Smooth muscle cell (in vitro differentiated cells): ENCODE results near the gene CNOT8. TPM values are rescaled to one million over a fixed set of nuclear protein-coding genes. Genes with fewer than 3 reads are reported as not detected.

Source experiments
- DNase-seq: peaks from one replicate; lab custom pipeline; 2025; ENCODE audit not compliant: unreplicated experiment; lab: John Stamatoyannopoulos, UW
- H2AFZ ChIP-seq: fragments of 200-600 bp; sonication (generic); 2 replicates; pipeline ENCODE4 v1.6.0; 2016; ENCODE audit warnings: antibody characterized with exemption, low read depth, mild to moderate bottlenecking
- H3F3A ChIP-seq: fragments of 200-600 bp; sonication (generic); 2 replicates; pipeline ENCODE4 v1.6.0; 2017; ENCODE audit warnings: antibody characterized with exemption, low read depth
- H3K27ac ChIP-seq: fragments of 200-600 bp; sonication (generic); 2 replicates; pipeline ENCODE4 v1.5.1; 2016; ENCODE audit warnings: low read depth, mild to moderate bottlenecking
- H3K27me3 ChIP-seq: fragments of 200-600 bp; sonication (generic); 2 replicates; pipeline ENCODE4 v1.6.1; 2016; ENCODE audit warnings: low read depth, mild to moderate bottlenecking
- H3K36me3 ChIP-seq: fragments of 200-600 bp; sonication (generic); 2 replicates; pipeline ENCODE4 v1.5.1; 2016; ENCODE audit warnings: low read depth
- H3K4me1 ChIP-seq: fragments of 200-600 bp; sonication (generic); 2 replicates; pipeline ENCODE4 v1.5.1; 2016; ENCODE audit warnings: low read depth
- H3K4me2 ChIP-seq: fragments of 200-600 bp; sonication (generic); 2 replicates; pipeline ENCODE4 v1.6.0; 2016; ENCODE audit warnings: mild to moderate bottlenecking
- H3K4me3 ChIP-seq: fragments of 200-600 bp; sonication (generic); 2 replicates; pipeline ENCODE4 v1.5.1; 2016; ENCODE audit warnings: mild to moderate bottlenecking
- H3K79me2 ChIP-seq: fragments of 200-600 bp; sonication (generic); 2 replicates; pipeline ENCODE4 v1.6.0; 2016; ENCODE audit warnings: low read depth, mild to moderate bottlenecking
- H3K9ac ChIP-seq: fragments of 200-600 bp; sonication (generic); 2 replicates; pipeline ENCODE4 v1.6.0; 2016; ENCODE audit warnings: low read depth
- H3K9me3 ChIP-seq: fragments of 200-600 bp; sonication (generic); replicated peaks from 2 replicates; pipeline ENCODE4 v1.5.1; 2016; ENCODE audit warnings: low read depth
- H4K20me1 ChIP-seq: fragments of 200-600 bp; sonication (generic); 2 replicates; pipeline ENCODE4 v1.6.0; 2016; ENCODE audit warnings: low read depth
- WGBS: methylation state at CpG from one replicate; pipeline ENCODE4 v1.1.7; 2016; ENCODE audit warnings: low lambda C conversion rate; 5-methylcytosine and 5-hydroxymethylcytosine counted together
- microRNA counts: library from miRNA; unstranded; fragments of <30 nt; microRNA quantifications from one replicate; lab custom pipeline; 2016
- microRNA-seq: library from miRNA; unstranded; fragments of <30 nt; microRNA quantifications from one replicate; pipeline ENCODE4, GENCODE V29; 2016; ENCODE audit warnings: borderline number of aligned reads
- polyA plus RNA-seq: library from polyadenylated mRNA; unstranded; fragments of >200 nt; fragmentation: Nextera tagmentation; extraction: Ambion mirVana; gene quantifications from 2 replicates; pipeline ENCODE4 v1.2.1, GENCODE V29; 2016
- small RNA-seq: library from RNA; depleted of rRNA; stranded (forward); fragments of <200 nt; gene quantifications from one replicate; pipeline ENCODE3, GENCODE V24; 2014
- total RNA-seq: library from RNA; depleted of rRNA; stranded (reverse); fragments of >200 nt; gene quantifications from 2 replicates; pipeline ENCODE4 v1.2.3, GENCODE V29; 2014
- TF ChIP-seq, protein P1 (sequence below): fragments of 200-600 bp; sonication (generic); IDR thresholded peaks from 2 replicates; pipeline ENCODE4 v1.5.1; 2017; ENCODE audit warnings: borderline replicate concordance, mild to moderate bottlenecking, antibody characterized with exemption; ENCODE audit not compliant: insufficient read depth, poor library complexity, severe bottlenecking

The CNOT8 gene
- total and polyA plus RNA-seq, 2 experiments from 2014 or later, result 54.9 to 76.4 TPM

GRCh38 chr5:154916874-154917273, 58.4 kb downstream of the CNOT8 start:
- peaks cover 21% of the 10 kb centered on the region for H3K36me3 ChIP-seq
- H3K4me1 ChIP-seq, result no peaks in the 10 kb centered on the region
- no peaks in the 10 kb centered on the region for H3K9me3 ChIP-seq
- no peak overlapping the region for H2AFZ ChIP-seq
- no peaks in the 10 kb centered on the region for H3F3A ChIP-seq
- no peak overlapping the region for H3K4me2 ChIP-seq
- no peak overlapping the region for H3K4me3 ChIP-seq
- H3K79me2 ChIP-seq, result no peaks in the 10 kb centered on the region
- 99% methylated on average over 3 of the region's 3 CpGs for WGBS
- no peak overlapping the region for H3K9ac ChIP-seq
- TF ChIP-seq, protein P1, sequence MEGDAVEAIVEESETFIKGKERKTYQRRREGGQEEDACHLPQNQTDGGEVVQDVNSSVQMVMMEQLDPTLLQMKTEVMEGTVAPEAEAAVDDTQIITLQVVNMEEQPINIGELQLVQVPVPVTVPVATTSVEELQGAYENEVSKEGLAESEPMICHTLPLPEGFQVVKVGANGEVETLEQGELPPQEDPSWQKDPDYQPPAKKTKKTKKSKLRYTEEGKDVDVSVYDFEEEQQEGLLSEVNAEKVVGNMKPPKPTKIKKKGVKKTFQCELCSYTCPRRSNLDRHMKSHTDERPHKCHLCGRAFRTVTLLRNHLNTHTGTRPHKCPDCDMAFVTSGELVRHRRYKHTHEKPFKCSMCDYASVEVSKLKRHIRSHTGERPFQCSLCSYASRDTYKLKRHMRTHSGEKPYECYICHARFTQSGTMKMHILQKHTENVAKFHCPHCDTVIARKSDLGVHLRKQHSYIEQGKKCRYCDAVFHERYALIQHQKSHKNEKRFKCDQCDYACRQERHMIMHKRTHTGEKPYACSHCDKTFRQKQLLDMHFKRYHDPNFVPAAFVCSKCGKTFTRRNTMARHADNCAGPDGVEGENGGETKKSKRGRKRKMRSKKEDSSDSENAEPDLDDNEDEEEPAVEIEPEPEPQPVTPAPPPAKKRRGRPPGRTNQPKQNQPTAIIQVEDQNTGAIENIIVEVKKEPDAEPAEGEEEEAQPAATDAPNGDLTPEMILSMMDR, result no peak
- no peaks in the 10 kb centered on the region for H3K27me3 ChIP-seq
- H4K20me1 ChIP-seq, result no peaks in the 10 kb centered on the region
- H3K27ac ChIP-seq, result no peak overlapping the region
- no peak for DNase-seq

DNA sequence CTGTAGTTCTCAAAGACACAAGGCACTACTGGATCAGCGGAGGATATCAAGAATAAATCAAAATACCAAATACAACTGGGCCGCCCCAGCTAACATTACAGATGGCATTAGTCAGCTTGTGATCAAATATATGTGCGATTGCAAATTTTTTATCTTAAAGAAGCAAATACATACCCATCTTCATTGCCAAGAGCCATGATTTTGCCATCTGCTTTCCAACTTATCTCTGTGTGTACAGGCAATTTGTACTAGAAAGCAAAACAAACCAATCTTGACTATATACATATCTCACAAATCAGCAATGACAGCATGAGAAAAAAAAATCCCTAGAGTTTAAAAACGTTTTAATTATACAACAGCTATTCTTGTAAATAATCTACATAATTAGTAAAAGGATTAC, 59.3 kb downstream of the CNOT8 start:
- no peaks in the 10 kb centered on the region for H4K20me1 ChIP-seq
- H3K4me1 ChIP-seq, result no peaks in the 10 kb centered on the region
- no peak overlapping the region for H3K4me3 ChIP-seq
- WGBS, result 91% methylated on average over 4 of the region's 4 CpGs
- no peak for DNase-seq
- H3K79me2 ChIP-seq, result no peaks in the 10 kb centered on the region
- H2AFZ ChIP-seq, result no peak overlapping the region
- TF ChIP-seq, protein P1, result no peak
- no peaks in the 10 kb centered on the region for H3K9me3 ChIP-seq
- H3K9ac ChIP-seq, result no peak overlapping the region
- H3K27ac ChIP-seq, result no peak overlapping the region
- H3F3A ChIP-seq, result no peaks in the 10 kb centered on the region
- H3K4me2 ChIP-seq, result no peak overlapping the region
- H3K27me3 ChIP-seq, result no peaks in the 10 kb centered on the region
- peaks cover 21% of the 10 kb centered on the region for H3K36me3 ChIP-seq

GRCh38 chr5:154923441-154924430, 65.3 kb downstream of the CNOT8 start:
- Histone ChIP-seq H3K27me3 (no peaks in the 10 kb centered on the region), H3K9ac (no peak overlapping the region), H4K20me1 (no peaks in the 10 kb centered on the region), H2AFZ (no peak overlapping the region), H3K27ac (peak overlapping the region; percentile 57), H3K4me2 (no peak overlapping the region), H3K9me3 (no peaks in the 10 kb centered on the region), H3F3A (no peaks in the 10 kb centered on the region), H3K4me3 (no peak overlapping the region), H3K36me3 (peaks cover 23% of the 10 kb centered on the region), H3K4me1 (no peaks in the 10 kb centered on the region), H3K79me2 (no peaks in the 10 kb centered on the region)
- DNase-seq, result no peak
- TF ChIP-seq, protein P1, result no peak
- WGBS, result 62% methylated on average over 7 of the region's 7 CpGs

MicroRNAs within 50 kb of the gene (microRNA counts, 767-probe panel; counts per million panel counts)
- 183 counts per million for microRNA hsa-miR-378h (lab: Ali Mortazavi, UCI)

Small RNA genes within 50 kb of the gene (microRNA-seq; reads per million reads assigned to microRNA genes)
- not detected for gene MIR378H

Small RNA genes within 50 kb of the gene (small RNA-seq; reads per million reads assigned to genes)
- gene MIR378H, result not detected

Other genes starting within 250 kb of the CNOT8 start
- gene LARP1, start 103.2 kb upstream of the CNOT8 start, total RNA-seq, result 44.1 and 44.9 TPM in 2 replicates
- 31.3 and 47.4 TPM in 2 replicates for gene LARP1, start 103.2 kb upstream of the CNOT8 start, polyA plus RNA-seq
- gene FAXDC2, start 8.0 kb upstream of the CNOT8 start, total RNA-seq, result 2.0 and 6.3 TPM in 2 replicates
- 2.5 and 4.0 TPM in 2 replicates for gene FAXDC2, start 8.0 kb upstream of the CNOT8 start, polyA plus RNA-seq
- gene GEMIN5, start 79.6 kb downstream of the CNOT8 start, total RNA-seq, result 11.1 and 12.0 TPM in 2 replicates
- 5.0 and 5.3 TPM in 2 replicates for gene GEMIN5, start 79.6 kb downstream of the CNOT8 start, polyA plus RNA-seq
- gene MRPL22, start 82.4 kb downstream of the CNOT8 start, total RNA-seq, result 29.3 and 58.7 TPM in 2 replicates
- 135 and 165 TPM in 2 replicates for gene MRPL22, start 82.4 kb downstream of the CNOT8 start, polyA plus RNA-seq
- not detected in 2 replicates for gene KIF4B, start 155.1 kb downstream of the CNOT8 start, total RNA-seq
- not detected in 2 replicates for gene KIF4B, start 155.1 kb downstream of the CNOT8 start, polyA plus RNA-seq